Mammary epithelial cell (primary cell): ENCODE results near the gene BHLHE40.

ENCODE experiments used
- EZH2 ChIP-seq: IDR thresholded peaks from 2 replicates; pipeline ENCODE4 v1.6.1; 2012; ENCODE audit warnings: low read length, inconsistent platforms, borderline replicate concordance
- TF ChIP-seq, protein P1 (sequence below), 2 donors: IDR thresholded peaks in 1 of 2; conservative IDR thresholded peaks in 1 of 2; 2 replicates each; pipeline ENCODE4 v1.5.1; 2011 to 2012; ENCODE audit warnings: inconsistent platforms in 2 of 2, low read length in 2 of 2, mild to moderate bottlenecking in 2 of 2, control low read depth in 1 of 2, low read depth in 1 of 2; ENCODE audit not compliant: insufficient read depth in 1 of 2; ENCODE audit errors: extremely low read depth in 1 of 2

DNA sequence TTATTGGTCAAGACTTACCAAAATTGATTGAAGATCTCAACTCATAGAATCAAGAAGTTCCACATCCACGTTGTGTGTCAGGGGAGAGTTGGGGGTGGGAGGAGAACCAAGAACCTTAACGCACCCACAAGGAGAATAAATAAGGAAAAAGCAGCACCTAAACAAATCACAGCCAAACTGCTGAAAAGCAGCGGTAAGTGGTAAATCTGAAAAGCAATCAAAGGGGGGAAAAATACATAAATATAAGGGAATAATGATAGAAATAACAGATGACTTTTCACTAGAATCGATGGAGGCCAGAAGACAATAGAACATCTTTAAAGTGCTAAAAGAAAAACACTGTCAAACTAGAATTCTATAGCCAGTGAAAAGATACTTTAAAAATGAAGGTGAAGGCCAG is 20.1 kb upstream of the BHLHE40 start:
- TF ChIP-seq, protein P1, sequence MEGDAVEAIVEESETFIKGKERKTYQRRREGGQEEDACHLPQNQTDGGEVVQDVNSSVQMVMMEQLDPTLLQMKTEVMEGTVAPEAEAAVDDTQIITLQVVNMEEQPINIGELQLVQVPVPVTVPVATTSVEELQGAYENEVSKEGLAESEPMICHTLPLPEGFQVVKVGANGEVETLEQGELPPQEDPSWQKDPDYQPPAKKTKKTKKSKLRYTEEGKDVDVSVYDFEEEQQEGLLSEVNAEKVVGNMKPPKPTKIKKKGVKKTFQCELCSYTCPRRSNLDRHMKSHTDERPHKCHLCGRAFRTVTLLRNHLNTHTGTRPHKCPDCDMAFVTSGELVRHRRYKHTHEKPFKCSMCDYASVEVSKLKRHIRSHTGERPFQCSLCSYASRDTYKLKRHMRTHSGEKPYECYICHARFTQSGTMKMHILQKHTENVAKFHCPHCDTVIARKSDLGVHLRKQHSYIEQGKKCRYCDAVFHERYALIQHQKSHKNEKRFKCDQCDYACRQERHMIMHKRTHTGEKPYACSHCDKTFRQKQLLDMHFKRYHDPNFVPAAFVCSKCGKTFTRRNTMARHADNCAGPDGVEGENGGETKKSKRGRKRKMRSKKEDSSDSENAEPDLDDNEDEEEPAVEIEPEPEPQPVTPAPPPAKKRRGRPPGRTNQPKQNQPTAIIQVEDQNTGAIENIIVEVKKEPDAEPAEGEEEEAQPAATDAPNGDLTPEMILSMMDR (conservative IDR thresholded peaks at IDR 0.05 in 1 of 2, IDR thresholded peaks at IDR 0.05 in 1 of 2; ENCODE audit: extremely low read depth in 1 of 2, insufficient read depth in 1 of 2, low read depth in 1 of 2, low read length in 2 of 2) = no peak
- TF ChIP-seq EZH2 = no peak
